CD14-positive monocyte (primary cell): Measurements from ENCODE around the gene MRTFB. TPM values are rescaled to one million over a fixed set of nuclear protein-coding genes. Genes with fewer than 3 reads are reported as not detected.

Experiments
- DNase-seq, 3 donors: peaks; one replicate each; pipeline ENCODE4 v3.0.0-alpha.2; 2011 to 2022
- H2AFZ ChIP-seq: 2 replicates; pipeline ENCODE4 v1.6.0; 2012; ENCODE audit warnings: mild to moderate bottlenecking, low read depth, low read length, inconsistent platforms; ENCODE audit not compliant: insufficient read depth, poor library complexity, severe bottlenecking
- H3K27ac ChIP-seq, 2 donors: 1 replicate in 1 of 2; 2 replicates in 1 of 2; pipeline ENCODE4 v1.5.1; 2012 to 2013; ENCODE audit warnings: low read length in 2 of 2, control low read depth in 1 of 2, inconsistent platforms in 1 of 2, low read depth in 1 of 2, mild to moderate bottlenecking in 1 of 2
- H3K27me3 ChIP-seq, 2 donors: one replicate each; pipeline versions ENCODE4 v1.6.0 to v1.6.1; 2011 to 2013; ENCODE audit warnings: low read length in 2 of 2; ENCODE audit not compliant: control insufficient read depth in 2 of 2, insufficient read depth in 2 of 2
- H3K36me3 ChIP-seq, 2 donors: replicated peaks in 1 of 2; 1 replicate in 1 of 2; 2 replicates in 1 of 2; pipeline versions ENCODE4 v1.5.1 to v1.6.1; 2012 to 2013; ENCODE audit warnings: low read length in 2 of 2, control low read depth in 1 of 2, inconsistent platforms in 1 of 2, mild to moderate bottlenecking in 1 of 2; ENCODE audit not compliant: insufficient read depth in 2 of 2, control insufficient read depth in 1 of 2
- H3K4me1 ChIP-seq, 2 donors: 1 replicate in 1 of 2; 2 replicates in 1 of 2; pipeline versions ENCODE4 v1.5.1 to v1.6.1; 2012 to 2013; ENCODE audit warnings: low read length in 2 of 2, control low read depth in 1 of 2, inconsistent platforms in 1 of 2, mild to moderate bottlenecking in 1 of 2, moderate library complexity in 1 of 2; ENCODE audit not compliant: insufficient read depth in 2 of 2, control insufficient read depth in 1 of 2
- H3K4me2 ChIP-seq: replicated peaks from 2 replicates; pipeline ENCODE3; 2012; ENCODE audit warnings: low read length, moderate library complexity, mild to moderate bottlenecking; ENCODE audit not compliant: poor library complexity, severe bottlenecking; ENCODE audit errors: extremely low read depth
- H3K4me3 ChIP-seq, 3 experiments: fragments of 200-600 bp in 1 of 3; sonication (generic) in 1 of 3; replicated peaks in 1 of 3; 1 replicate in 2 of 3; 2 replicates in 1 of 3; pipeline ENCODE4 v1.5.1; 2011 to 2013; ENCODE audit warnings: low read length in 3 of 3, mild to moderate bottlenecking in 3 of 3, control low read depth in 2 of 3, low read depth in 2 of 3, inconsistent platforms in 1 of 3, moderate library complexity in 1 of 3
- H3K79me2 ChIP-seq: 2 replicates; pipeline ENCODE4 v1.6.0; 2012; ENCODE audit warnings: mild to moderate bottlenecking, control low read depth, inconsistent platforms, low read length, moderate library complexity; ENCODE audit not compliant: insufficient read depth
- H3K9ac ChIP-seq: 2 replicates; pipeline ENCODE4 v1.6.0; 2017; ENCODE audit warnings: low read length, mild to moderate bottlenecking; ENCODE audit not compliant: insufficient read depth, poor library complexity, severe bottlenecking
- H3K9me3 ChIP-seq, 2 donors: replicated peaks in 1 of 2; 1 replicate in 1 of 2; 2 replicates in 1 of 2; pipeline versions ENCODE4 v1.5.1 to v1.6.1; 2012 to 2013; ENCODE audit warnings: low read length in 2 of 2, control low read depth in 1 of 2; ENCODE audit not compliant: control insufficient read depth in 1 of 2, insufficient read depth in 1 of 2
- H4K20me1 ChIP-seq: 2 replicates; pipeline ENCODE4 v1.6.0; 2012; ENCODE audit warnings: mild to moderate bottlenecking, low read length, control low read depth, moderate library complexity; ENCODE audit not compliant: insufficient read depth
- H3K27ac Mint-ChIP-seq, 7 donors: one replicate each; pipeline ENCODE4 v1.8.0; 2020; ENCODE audit warnings: mild to moderate bottlenecking in 7 of 7, mixed read lengths in 7 of 7, moderate library complexity in 6 of 7, inconsistent platforms in 2 of 7
- H3K27me3 Mint-ChIP-seq, 3 donors: one replicate each; pipeline ENCODE4 v1.8.0; 2021 to 2022; ENCODE audit warnings: low read depth in 3 of 3, mild to moderate bottlenecking in 3 of 3, mixed read lengths in 3 of 3, moderate library complexity in 3 of 3, inconsistent platforms in 1 of 3
- H3K36me3 Mint-ChIP-seq, 2 donors: one replicate each; pipeline ENCODE4 v1.8.0; 2020; ENCODE audit warnings: mixed read lengths in 2 of 2, inconsistent platforms in 1 of 2, mild to moderate bottlenecking in 1 of 2
- H3K4me1 Mint-ChIP-seq: one replicate; pipeline ENCODE4 v1.8.0; 2020; ENCODE audit warnings: mild to moderate bottlenecking, mixed read lengths
- H3K4me3 Mint-ChIP-seq, 2 donors: one replicate each; pipeline ENCODE4 v1.8.0; 2020; ENCODE audit warnings: mild to moderate bottlenecking in 2 of 2, mixed read lengths in 2 of 2, moderate library complexity in 1 of 2
- H3K9me3 Mint-ChIP-seq, 7 donors: one replicate each; pipeline ENCODE4 v1.8.0; 2020 to 2022; ENCODE audit warnings: mixed read lengths in 7 of 7, mild to moderate bottlenecking in 6 of 7, moderate library complexity in 6 of 7, inconsistent platforms in 2 of 7
- WGBS: methylation state at CpG from one replicate; pipeline ENCODE4 v1.1.5; 2013; ENCODE audit warnings: missing lambda C conversion rate; ENCODE audit not compliant: insufficient coverage; 5-methylcytosine and 5-hydroxymethylcytosine counted together
- intact Hi-C, 2 donors: fragments of 100-400 bp; cut with micrococcal nuclease; formaldehyde crosslinking; loops; one replicate each; pipeline versions ENCODE4 v1.15.0 to v1.15.1; 2023
- polyA plus RNA-seq, 3 donors: library from polyadenylated mRNA; depleted of rRNA in 1 of 3; unstranded in 2 of 3; stranded (reverse) in 1 of 3; fragments of 300-500 nt in 2 of 3; fragments of >200 nt in 1 of 3; fragmentation: Illumina TruSeq in 2 of 3; gene quantifications; 1 replicate in 2 of 3; 2 replicates in 1 of 3; pipeline ENCODE4 v1.2.3, GENCODE V29; 2012 to 2021
- small RNA-seq: library from RNA; depleted of rRNA; stranded (forward); fragments of <200 nt; gene quantifications from one replicate; pipeline ENCODE3, GENCODE V24; 2012; ENCODE audit warnings: low read depth; ENCODE audit not compliant: insufficient read length
- TF ChIP-seq, protein P1 (sequence below): fragments of 200-600 bp; IDR thresholded peaks from one replicate; pipeline ENCODE4 v1.8.0; 2022; ENCODE audit warnings: antibody characterized with exemption, mild to moderate bottlenecking

The MRTFB gene
- polyA plus RNA-seq, 3 donors = 0.69 to 1.4 (median 0.87) TPM

- H3K36me3 ChIP-seq = no peaks in the 10 kb centered on the region
- peaks cover 9% of the 10 kb centered on the region for H3K4me1 Mint-ChIP-seq
- H3K4me1 ChIP-seq = peaks cover 0 to 3% of the 10 kb centered on the region in 2 donors
- H3K9me3 ChIP-seq = no peaks in the 10 kb centered on the region
- H4K20me1 ChIP-seq = no peaks in the 10 kb centered on the region
- no peak overlapping the region for H3K4me3 ChIP-seq
- no peak overlapping the region for H3K9ac ChIP-seq
- no peaks in the 10 kb centered on the region for H3K79me2 ChIP-seq
- H3K4me2 ChIP-seq = no peak overlapping the region
- no peak overlapping the region for H2AFZ ChIP-seq
- H3K9me3 Mint-ChIP-seq = peaks cover 0 to 1% (median 0%) of the 10 kb centered on the region in 7 donors
- H3K27ac ChIP-seq = no peak overlapping the region
- TF ChIP-seq, protein P1, sequence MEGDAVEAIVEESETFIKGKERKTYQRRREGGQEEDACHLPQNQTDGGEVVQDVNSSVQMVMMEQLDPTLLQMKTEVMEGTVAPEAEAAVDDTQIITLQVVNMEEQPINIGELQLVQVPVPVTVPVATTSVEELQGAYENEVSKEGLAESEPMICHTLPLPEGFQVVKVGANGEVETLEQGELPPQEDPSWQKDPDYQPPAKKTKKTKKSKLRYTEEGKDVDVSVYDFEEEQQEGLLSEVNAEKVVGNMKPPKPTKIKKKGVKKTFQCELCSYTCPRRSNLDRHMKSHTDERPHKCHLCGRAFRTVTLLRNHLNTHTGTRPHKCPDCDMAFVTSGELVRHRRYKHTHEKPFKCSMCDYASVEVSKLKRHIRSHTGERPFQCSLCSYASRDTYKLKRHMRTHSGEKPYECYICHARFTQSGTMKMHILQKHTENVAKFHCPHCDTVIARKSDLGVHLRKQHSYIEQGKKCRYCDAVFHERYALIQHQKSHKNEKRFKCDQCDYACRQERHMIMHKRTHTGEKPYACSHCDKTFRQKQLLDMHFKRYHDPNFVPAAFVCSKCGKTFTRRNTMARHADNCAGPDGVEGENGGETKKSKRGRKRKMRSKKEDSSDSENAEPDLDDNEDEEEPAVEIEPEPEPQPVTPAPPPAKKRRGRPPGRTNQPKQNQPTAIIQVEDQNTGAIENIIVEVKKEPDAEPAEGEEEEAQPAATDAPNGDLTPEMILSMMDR = no peak
- intact Hi-C loops = no loop called here
- WGBS = no CpG with 5 or more reads among the region's 1 CpG
- no peak for DNase-seq
- no peak overlapping the region for H3K27ac Mint-ChIP-seq
- no peaks in the 10 kb centered on the region for H3K36me3 Mint-ChIP-seq
- H3K4me3 Mint-ChIP-seq = no peak overlapping the region
- H3K27me3 ChIP-seq = peaks cover 0 to 14% of the 10 kb centered on the region in 2 donors
- H3K27me3 Mint-ChIP-seq = peaks cover 12 to 28% (median 24%) of the 10 kb centered on the region in 3 donors
Measured at GRCh38 chr16:14314116-14314515, 243.0 kb downstream of the MRTFB start.

GRCh38 chr16:14315683-14316320, 244.7 kb downstream of the MRTFB start:
- Histone ChIP-seq H3K27me3 (no peaks in the 10 kb centered on the region), H3K9ac (no peak overlapping the region), H3K9me3 (no peaks in the 10 kb centered on the region), H3K36me3 (no peaks in the 10 kb centered on the region), H4K20me1 (no peaks in the 10 kb centered on the region), H3K79me2 (no peaks in the 10 kb centered on the region), H3K4me2 (no peak overlapping the region), H3K4me1 (no peaks in the 10 kb centered on the region), H3K27ac (no peak overlapping the region), H3K4me3 (no peak overlapping the region), H2AFZ (no peak overlapping the region)
- intact Hi-C loops = no loop called here
- Mint-ChIP-seq H3K4me1 (no peaks in the 10 kb centered on the region), H3K4me3 (no peak overlapping the region), H3K36me3 (no peaks in the 10 kb centered on the region), H3K27ac (no peak overlapping the region), H3K27me3 (peaks cover 0 to 11% (median 8%) of the 10 kb centered on the region in 3 donors), H3K9me3 (no peaks in the 10 kb centered on the region)
- TF ChIP-seq, protein P1 = no peak
- 60% methylated on average over 1 of the region's 11 CpGs for WGBS
- no peak for DNase-seq

Small RNA genes lying within 50 kb of the gene (small RNA-seq; reads per million reads assigned to genes)
- gene MIR193B = not detected
- gene MIR365A = not detected
- gene RF00019 = not detected

Other genes starting within 250 kb of the MRTFB start
- 10 to 100 TPM in 1 of 3 donors, 1 to 10 TPM in 2; 1.8 to 11.8 (median 5.9) TPM for gene ERCC4, start 151.2 kb upstream of the MRTFB start, polyA plus RNA-seq